SK-N-SH (cell line): ENCODE results near the gene COL23A1.

Experiments used
- CTCF ChIP-seq: fragments of 200-600 bp; sonication (generic); IDR thresholded peaks from 2 replicates; pipeline ENCODE4 v1.6.1; 2017; ENCODE audit warnings: antibody characterized with exemption, mild to moderate bottlenecking, moderate library complexity
- RFX5 ChIP-seq: IDR thresholded peaks from 2 replicates; pipeline ENCODE4 v1.6.1; 2012; ENCODE audit warnings: mild to moderate bottlenecking, improper control_type of control experiment, low read length

- TF ChIP-seq CTCF: no peak
- no peak for TF ChIP-seq RFX5
These were observed 233.1 kb downstream of the COL23A1 start for GRCh38 chr5:178357121-178357521.
